ENCODE measurements around the gene ATP6AP2.

DNA sequence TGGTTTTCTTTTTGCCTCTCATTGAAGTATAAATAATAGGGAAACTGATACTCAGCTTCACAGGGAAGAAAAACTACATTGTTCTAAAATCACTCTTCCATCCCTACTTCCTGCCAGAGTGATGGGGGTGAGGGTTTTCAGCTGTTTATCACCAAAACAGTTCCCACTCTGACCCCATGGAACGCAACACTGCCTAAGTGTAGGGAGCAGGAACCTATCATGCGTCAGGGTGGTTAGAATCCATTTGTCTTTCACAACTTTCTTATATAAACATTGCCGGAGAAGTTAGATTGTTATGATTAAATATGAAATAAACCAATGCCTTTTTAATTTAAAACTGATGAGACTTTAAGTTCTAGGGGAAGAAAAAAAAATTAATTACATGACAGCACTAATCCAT is 26.6 kb downstream of the ATP6AP2 start:
- TF ChIP-seq CTCF (IDR thresholded peaks at IDR 0.05) (no peak), EP300 (IDR thresholded peaks at IDR 0.05) (no peak)

Data from ovary (tissue), 3 donors.